HG03097 (cell line): ENCODE measurements around the gene C11orf91.

Experiments
- ATAC-seq: cut with Tn5 transposase; IDR thresholded peaks from one replicate; pipeline ENCODE4 v1.9.1; 2021; ENCODE audit not compliant: unreplicated experiment, low FRiP score

C11orf91 gene

DNA sequence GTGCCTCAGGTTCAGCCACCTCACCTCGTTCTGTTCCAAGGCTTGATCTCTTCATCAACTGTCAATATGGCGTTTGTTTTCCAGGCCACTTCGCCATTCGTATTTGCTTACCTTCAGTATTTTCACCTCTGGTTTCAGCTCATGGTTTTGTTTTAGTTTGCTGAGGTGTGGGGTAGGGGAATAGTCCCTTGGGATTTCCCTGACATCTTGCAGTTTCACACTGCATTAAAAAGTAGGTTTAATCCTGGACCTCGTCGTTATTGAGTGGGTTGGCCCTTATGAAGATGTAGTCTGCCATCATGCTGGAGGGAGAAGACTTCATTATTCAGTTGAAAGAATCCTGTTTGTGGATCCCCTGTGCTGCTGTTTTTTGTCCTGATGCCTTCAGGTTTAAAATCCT is 46.0 kb downstream of the C11orf91 start:
- ATAC-seq = no peak

DNA sequence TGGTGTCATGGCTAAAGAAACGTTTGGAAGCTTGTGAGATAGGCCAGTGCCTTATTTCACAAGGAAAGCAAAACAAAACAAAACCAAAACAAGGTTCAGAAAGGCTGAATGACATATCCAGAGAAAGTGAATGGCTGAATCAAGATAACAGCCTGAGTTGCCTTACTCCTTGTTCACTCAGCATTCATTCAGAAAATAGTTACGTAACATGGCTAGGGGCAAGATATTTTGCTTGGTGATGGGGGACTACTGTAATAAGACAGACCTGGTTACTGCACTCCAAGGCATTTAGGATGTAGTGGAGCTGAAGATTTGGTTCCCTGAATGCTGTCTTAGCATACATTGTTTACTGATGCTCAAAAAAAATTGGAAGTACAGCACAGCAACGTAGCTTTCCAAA is 47.7 kb downstream of the C11orf91 start:
- ATAC-seq = no peak

DNA sequence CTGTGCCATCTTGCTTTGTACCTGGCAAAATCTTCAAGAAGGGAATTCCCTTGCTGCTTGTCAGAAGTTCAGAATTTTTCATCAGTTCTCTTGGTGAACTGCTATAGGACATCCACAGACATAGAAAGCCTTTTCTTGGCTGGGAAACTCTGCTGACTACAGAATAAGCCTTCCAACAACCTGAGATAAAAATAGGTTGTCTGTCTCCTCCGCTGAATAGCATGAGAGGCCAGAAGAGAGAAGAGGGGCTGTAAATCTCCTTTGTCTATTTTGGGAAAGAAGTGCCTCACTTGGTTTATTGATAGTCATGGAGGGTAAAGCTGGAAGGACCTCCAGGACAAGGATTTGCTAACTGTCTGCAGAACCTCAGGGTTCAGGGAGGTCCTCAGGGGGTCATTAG is 48.2 kb downstream of the C11orf91 start:
- no peak for ATAC-seq

DNA sequence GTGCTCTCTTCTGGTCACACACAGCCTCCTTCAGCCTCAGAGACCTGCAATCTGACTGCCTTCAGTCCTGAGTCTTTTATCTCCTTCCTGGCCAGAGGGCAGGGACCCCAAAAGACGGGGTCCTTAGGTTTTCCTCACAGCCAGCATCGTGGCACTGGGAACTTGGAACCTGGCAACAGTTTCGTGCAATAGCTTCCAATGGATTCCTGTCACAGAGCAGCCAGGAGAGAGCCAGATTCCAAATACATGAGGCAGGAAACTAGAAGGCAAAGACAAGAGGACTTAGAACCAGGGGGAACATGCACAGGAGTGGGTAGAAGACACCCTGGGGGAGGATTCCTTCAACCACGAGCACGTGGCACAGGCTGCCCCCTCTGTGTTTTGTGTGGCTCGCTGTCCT is 48.6 kb downstream of the C11orf91 start:
- no peak for ATAC-seq

DNA sequence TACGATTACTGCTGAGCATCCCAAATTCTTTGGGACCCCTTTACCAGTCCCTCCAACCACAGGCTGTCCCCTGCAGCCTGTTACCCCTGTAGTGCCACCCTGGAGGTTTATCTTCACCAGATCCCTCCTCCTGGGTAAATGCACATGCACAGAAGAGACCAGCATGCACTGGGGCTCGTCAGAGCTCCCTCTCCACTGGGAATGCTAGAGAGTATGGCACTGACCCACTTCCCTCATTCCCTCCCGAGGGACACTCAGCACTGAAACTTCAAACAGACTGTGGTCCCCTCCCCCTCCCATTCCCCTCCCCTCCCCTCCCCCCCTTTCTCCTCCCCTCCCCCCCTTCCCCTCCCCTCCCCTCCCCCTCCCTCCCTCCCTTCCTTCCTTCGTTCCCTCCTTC is 49.1 kb downstream of the C11orf91 start:
- no peak for ATAC-seq

DNA sequence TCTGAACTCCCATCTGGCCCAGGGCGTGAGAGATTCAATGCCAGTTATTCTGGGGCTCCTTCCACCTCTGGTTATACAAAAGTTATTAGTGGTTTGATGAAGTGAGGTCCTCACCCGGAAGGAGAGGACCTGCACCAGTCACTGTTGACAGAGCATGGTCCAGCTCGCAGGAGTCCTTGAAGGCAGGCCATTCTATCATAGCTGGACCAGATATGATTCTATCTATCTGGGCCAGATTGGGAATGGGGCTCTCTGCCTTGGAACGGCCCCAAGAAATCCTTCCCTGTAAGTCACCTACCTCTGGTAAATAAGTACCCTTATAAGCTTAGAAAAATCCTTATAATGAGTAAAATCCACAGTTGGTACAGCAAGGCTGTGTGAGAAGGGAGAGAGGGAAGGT is 50.7 kb downstream of the C11orf91 start:
- no peak for ATAC-seq
